Upper lobe of left lung (tissue), 6 donors: ENCODE data around the gene MCTP1. TPM values are rescaled to one million over a fixed set of nuclear protein-coding genes. Genes with fewer than 3 reads are reported as not detected.
"Not testable (repeated sequence)": the region's sequence is repeated elsewhere in the genome, so short reads cannot be mapped to it uniquely, and the experiment has no call there.

ENCODE experiments used
- ATAC-seq, 2 donors: fragments of 200-7000 bp; cut with Tn5 transposase; one replicate each; pipeline ENCODE4 v1.9.1; 2022; ENCODE audit warnings: mild to moderate bottlenecking in 2 of 2, moderate library complexity in 2 of 2; ENCODE audit not compliant: low FRiP score in 2 of 2
- DNase-seq, 2 donors: peaks; one replicate each; pipeline ENCODE4 v3.0.0-alpha.2; 2019 to 2020
- H3K27ac ChIP-seq, 4 donors: fragments of 200-600 bp; sonication (generic); one replicate each; pipeline ENCODE4 v1.5.1; 2016 to 2019
- H3K27me3 ChIP-seq, 4 donors: fragments of 200-600 bp; sonication (generic); one replicate each; pipeline ENCODE4 v1.5.1; 2017 to 2019
- H3K36me3 ChIP-seq, 4 donors: fragments of 200-600 bp; sonication (generic); one replicate each; pipeline ENCODE4 v1.5.1; 2016 to 2019
- H3K4me1 ChIP-seq, 4 donors: fragments of 200-600 bp; sonication (generic); one replicate each; pipeline ENCODE4 v1.5.1; 2018 to 2019
- H3K4me3 ChIP-seq, 4 donors: fragments of 200-600 bp; sonication (generic); one replicate each; pipeline ENCODE4 v1.5.1; 2017 to 2019; ENCODE audit warnings: mild to moderate bottlenecking in 2 of 4, moderate library complexity in 1 of 4
- H3K9me3 ChIP-seq, 4 donors: fragments of 200-600 bp; sonication (generic); one replicate each; pipeline ENCODE4 v1.5.1; 2018 to 2019
- EP300 ChIP-seq, 4 donors: sonication (generic); formaldehyde crosslinking; IDR thresholded peaks; one replicate each; pipeline ENCODE4 v1.5.1; 2017; ENCODE audit warnings: antibody characterized with exemption in 4 of 4, control low read depth in 2 of 4
- POLR2A ChIP-seq, 4 donors: fragments of 450-650 bp; IDR thresholded peaks; one replicate each; pipeline ENCODE4 v1.5.1; 2016 to 2017; ENCODE audit warnings: antibody characterized with exemption in 4 of 4, mild to moderate bottlenecking in 2 of 4
- POLR2AphosphoS5 ChIP-seq, 2 donors: sonication (generic); formaldehyde crosslinking; IDR thresholded peaks; one replicate each; pipeline ENCODE4 v1.5.1; 2017; ENCODE audit warnings: antibody characterized with exemption in 2 of 2
- WGBS, 2 donors: methylation state at CpG; one replicate each; pipeline ENCODE4 v1.1.5; 2017 to 2018; 5-methylcytosine and 5-hydroxymethylcytosine counted together
- total RNA-seq, 6 donors: library from RNA; depleted of rRNA in 4 of 6; stranded (reverse); fragments of >200 nt in 4 of 6; gene quantifications; one replicate each; pipeline versions ENCODE4 v1.1.0 to v1.2.1, GENCODE V29; 2016 to 2021
- TF ChIP-seq, protein P1 (sequence below), 6 experiments: fragments of 450-650 bp in 4 of 6; fragments of 200-600 bp in 2 of 6; sonication (generic) in 2 of 6; IDR thresholded peaks; one replicate each; pipeline ENCODE4 v1.5.1; 2016 to 2019; ENCODE audit warnings: antibody characterized with exemption in 6 of 6
- donor health status: DM: no; HTN: no; CAD: no; lungs with moderate emphysema.
- donor health status: DM: no; HTN: yes; CAD: no; lungs with severe emphysema.

The MCTP1 gene
- total RNA-seq, 6 donors from 2014 or later: 30.4 to 43.8 (median 38.3) TPM

- H3K27ac ChIP-seq: no peak overlapping the region
- H3K9me3 ChIP-seq: no peaks in the 10 kb centered on the region
- no peaks in the 10 kb centered on the region for H3K27me3 ChIP-seq
- WGBS, 2 donors: 73 to 81% methylated on average over 6 of the region's 6 CpGs
- TF ChIP-seq, protein P1, sequence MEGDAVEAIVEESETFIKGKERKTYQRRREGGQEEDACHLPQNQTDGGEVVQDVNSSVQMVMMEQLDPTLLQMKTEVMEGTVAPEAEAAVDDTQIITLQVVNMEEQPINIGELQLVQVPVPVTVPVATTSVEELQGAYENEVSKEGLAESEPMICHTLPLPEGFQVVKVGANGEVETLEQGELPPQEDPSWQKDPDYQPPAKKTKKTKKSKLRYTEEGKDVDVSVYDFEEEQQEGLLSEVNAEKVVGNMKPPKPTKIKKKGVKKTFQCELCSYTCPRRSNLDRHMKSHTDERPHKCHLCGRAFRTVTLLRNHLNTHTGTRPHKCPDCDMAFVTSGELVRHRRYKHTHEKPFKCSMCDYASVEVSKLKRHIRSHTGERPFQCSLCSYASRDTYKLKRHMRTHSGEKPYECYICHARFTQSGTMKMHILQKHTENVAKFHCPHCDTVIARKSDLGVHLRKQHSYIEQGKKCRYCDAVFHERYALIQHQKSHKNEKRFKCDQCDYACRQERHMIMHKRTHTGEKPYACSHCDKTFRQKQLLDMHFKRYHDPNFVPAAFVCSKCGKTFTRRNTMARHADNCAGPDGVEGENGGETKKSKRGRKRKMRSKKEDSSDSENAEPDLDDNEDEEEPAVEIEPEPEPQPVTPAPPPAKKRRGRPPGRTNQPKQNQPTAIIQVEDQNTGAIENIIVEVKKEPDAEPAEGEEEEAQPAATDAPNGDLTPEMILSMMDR (IDR thresholded peaks at IDR 0.05): no peak
- TF ChIP-seq EP300 (IDR thresholded peaks at IDR 0.05) (no peak), POLR2AphosphoS5 (IDR thresholded peaks at IDR 0.05) (no peak), POLR2A (IDR thresholded peaks at IDR 0.05) (no peak)
- ATAC-seq (no peak), DNase-seq (no peak)
- H3K4me1 ChIP-seq: peaks cover 0 to 7% (median 0%) of the 10 kb centered on the region in 4 donors
- H3K36me3 ChIP-seq: no peaks in the 10 kb centered on the region
- no peak overlapping the region for H3K4me3 ChIP-seq
Observed at GRCh38 chr5:94967525-94967924, 317.4 kb downstream of the MCTP1 start.

DNA sequence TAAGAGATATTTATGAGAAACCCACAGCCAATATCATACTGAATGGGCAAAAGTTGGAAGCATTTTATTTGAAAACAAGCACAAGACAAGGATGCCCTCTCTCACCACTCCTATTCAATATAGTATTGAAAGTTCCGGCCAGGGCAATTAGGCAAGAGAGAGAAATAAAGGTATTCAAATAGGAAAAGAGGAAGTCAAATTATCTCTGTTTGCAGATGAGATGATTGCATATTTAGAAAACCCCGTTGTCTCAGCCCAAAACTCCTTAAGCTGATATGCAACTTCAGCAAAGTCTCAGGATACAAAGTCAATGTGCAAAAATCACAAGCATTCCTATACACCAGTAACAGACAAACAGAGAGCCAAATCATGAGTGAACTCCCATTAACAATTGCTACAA is 325.6 kb downstream of the MCTP1 start:
- 68 to 70% methylated on average over 2 of the region's 2 CpGs for WGBS, 2 donors
- not testable (repeated sequence) for DNase-seq

GRCh38 chr5:94945656-94946055 is 339.2 kb downstream of the MCTP1 start:
- no peaks in the 10 kb centered on the region for H3K4me1 ChIP-seq
- peak in 1 of 2 donors; percentile 77 for ATAC-seq
- H3K36me3 ChIP-seq: no peaks in the 10 kb centered on the region
- DNase-seq: peak in 1 of 2 donors; percentile 61
- no peak overlapping the region for H3K27ac ChIP-seq
- no peak overlapping the region for H3K4me3 ChIP-seq
- H3K9me3 ChIP-seq: no peaks in the 10 kb centered on the region
- H3K27me3 ChIP-seq: no peaks in the 10 kb centered on the region
- 59 to 65% methylated on average over 2 of the region's 2 CpGs for WGBS, 2 donors
- peak in 1 of 2 donors; percentile 32 for TF ChIP-seq POLR2AphosphoS5 (IDR thresholded peaks at IDR 0.05)
- TF ChIP-seq, protein P1 (IDR thresholded peaks at IDR 0.05): no peak

More for the DNA sequence above, 325.6 kb downstream of the MCTP1 start:
- H3K27ac ChIP-seq, H3K9me3 ChIP-seq, H3K36me3 ChIP-seq, H3K4me1 ChIP-seq, H3K4me3 ChIP-seq, ATAC-seq, H3K27me3 ChIP-seq: not testable (repeated sequence)

- TF ChIP-seq POLR2A (IDR thresholded peaks at IDR 0.05) (no peak), EP300 (IDR thresholded peaks at IDR 0.05) (no peak), POLR2AphosphoS5 (IDR thresholded peaks at IDR 0.05) (no peak)
- TF ChIP-seq, protein P1 (IDR thresholded peaks at IDR 0.05): no peak
- ATAC-seq: no peak
- H3K4me3 ChIP-seq: no peak overlapping the region
- no peaks in the 10 kb centered on the region for H3K4me1 ChIP-seq
- H3K27ac ChIP-seq: no peak overlapping the region
- DNase-seq: no peak
- no peaks in the 10 kb centered on the region for H3K9me3 ChIP-seq
- H3K36me3 ChIP-seq: no peaks in the 10 kb centered on the region
- no peaks in the 10 kb centered on the region for H3K27me3 ChIP-seq
Observed at GRCh38 chr5:94944160-94944559, 340.7 kb downstream of the MCTP1 start.

DNA sequence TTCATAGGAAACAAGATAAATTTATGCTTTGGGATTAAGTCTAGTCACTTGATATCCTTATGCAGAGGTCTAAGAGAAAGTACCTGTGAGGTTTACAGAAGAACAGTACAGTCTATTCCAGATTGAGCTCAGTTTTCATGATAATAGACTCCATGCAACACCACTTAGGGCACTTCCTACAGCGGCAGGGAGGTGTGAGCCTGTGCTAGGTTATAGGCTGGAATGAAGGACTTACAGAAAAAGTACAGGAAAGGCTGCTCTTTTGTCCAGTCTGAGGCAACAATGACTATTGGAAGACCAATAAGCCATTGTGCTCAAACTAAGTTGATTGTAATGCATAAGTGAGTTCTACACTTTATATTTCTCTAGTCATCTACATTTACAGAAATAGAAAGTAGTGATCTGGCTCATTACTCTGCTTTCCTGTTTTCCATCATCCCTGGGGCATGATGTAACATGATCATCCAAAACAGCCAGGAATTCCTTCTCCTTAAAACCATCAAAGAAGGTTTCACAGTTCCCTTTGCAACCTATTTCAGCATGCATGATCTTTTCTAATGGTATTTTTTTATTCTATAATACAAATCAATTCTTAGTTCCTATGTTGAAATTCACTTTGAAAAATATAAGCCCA is 343.7 kb downstream of the MCTP1 start:
- WGBS, 2 donors: 68 to 84% methylated on average over 1 of the region's 1 CpG
- no peak for TF ChIP-seq POLR2AphosphoS5 (IDR thresholded peaks at IDR 0.05)
- TF ChIP-seq EP300 (IDR thresholded peaks at IDR 0.05): no peak
- TF ChIP-seq, protein P1 (IDR thresholded peaks at IDR 0.05): no peak
- TF ChIP-seq POLR2A (IDR thresholded peaks at IDR 0.05): no peak
- no peaks in the 10 kb centered on the region for H3K4me1 ChIP-seq
- no peak overlapping the region for H3K4me3 ChIP-seq
- DNase-seq (no peak), ATAC-seq (no peak)
- no peaks in the 10 kb centered on the region for H3K9me3 ChIP-seq
- H3K27ac ChIP-seq: no peak overlapping the region
- peaks cover 0 to 2% (median 0%) of the 10 kb centered on the region in 4 donors for H3K36me3 ChIP-seq
- H3K27me3 ChIP-seq: no peaks in the 10 kb centered on the region
